ENCODE results near the gene ZNRD2. TPM values are rescaled to one million over a fixed set of nuclear protein-coding genes. Genes with fewer than 3 reads are reported as not detected.
A peak's percentile ranks its signal among the peaks of the same experiment; 100 is the strongest.

ZNRD2 gene
- total RNA-seq, 1 donor from 2014 or later = 32.2 TPM

DNA sequence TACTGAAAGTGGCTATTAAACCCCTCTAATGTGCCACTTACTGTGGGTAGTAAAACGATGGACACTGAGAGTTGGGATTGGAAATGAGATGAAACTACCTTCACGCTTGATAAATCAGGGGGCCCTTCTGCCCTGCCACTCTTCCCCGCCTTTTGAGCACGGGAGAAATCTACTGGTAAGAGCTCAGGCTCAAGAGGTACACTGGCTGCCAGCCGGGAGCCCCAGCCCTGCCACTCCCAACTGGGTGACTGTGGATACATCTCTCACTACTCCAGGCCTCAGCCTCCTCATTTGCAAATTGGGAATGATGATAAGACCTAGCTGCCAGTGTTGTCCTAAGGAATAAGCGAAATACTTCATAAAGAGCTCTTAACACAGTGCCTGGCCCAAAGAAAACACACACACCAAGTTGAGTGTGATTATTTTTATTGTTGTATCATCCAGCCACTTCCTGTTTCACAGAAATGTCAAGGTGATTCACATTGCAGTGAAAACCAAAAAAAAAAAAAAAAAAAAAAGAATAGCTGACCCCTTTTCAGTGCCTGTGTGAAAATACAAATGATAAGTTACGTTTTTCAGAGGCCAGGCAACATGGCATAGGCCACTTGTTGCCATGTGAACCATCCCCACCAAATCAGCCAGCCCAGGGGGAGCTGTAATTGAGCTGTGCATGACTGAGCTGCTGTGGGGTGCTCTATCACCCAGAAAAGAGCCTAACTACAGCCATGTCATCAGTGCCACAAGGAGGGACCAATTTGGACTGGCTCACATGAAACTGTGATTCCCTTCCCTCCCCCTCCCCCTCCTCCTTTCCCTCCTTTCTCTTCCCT, 4.4 kb upstream of the ZNRD2 start:
- TF ChIP-seq, protein P1, sequence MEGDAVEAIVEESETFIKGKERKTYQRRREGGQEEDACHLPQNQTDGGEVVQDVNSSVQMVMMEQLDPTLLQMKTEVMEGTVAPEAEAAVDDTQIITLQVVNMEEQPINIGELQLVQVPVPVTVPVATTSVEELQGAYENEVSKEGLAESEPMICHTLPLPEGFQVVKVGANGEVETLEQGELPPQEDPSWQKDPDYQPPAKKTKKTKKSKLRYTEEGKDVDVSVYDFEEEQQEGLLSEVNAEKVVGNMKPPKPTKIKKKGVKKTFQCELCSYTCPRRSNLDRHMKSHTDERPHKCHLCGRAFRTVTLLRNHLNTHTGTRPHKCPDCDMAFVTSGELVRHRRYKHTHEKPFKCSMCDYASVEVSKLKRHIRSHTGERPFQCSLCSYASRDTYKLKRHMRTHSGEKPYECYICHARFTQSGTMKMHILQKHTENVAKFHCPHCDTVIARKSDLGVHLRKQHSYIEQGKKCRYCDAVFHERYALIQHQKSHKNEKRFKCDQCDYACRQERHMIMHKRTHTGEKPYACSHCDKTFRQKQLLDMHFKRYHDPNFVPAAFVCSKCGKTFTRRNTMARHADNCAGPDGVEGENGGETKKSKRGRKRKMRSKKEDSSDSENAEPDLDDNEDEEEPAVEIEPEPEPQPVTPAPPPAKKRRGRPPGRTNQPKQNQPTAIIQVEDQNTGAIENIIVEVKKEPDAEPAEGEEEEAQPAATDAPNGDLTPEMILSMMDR (conservative IDR thresholded peaks at IDR 0.05) = no peak
- no peaks in the 10 kb centered on the region for H3K9me3 Mint-ChIP-seq
- H3K4me3 Mint-ChIP-seq = no peak overlapping the region
- H3K27me3 Mint-ChIP-seq = no peaks in the 10 kb centered on the region
- H3K36me3 Mint-ChIP-seq = peaks cover 6% of the 10 kb centered on the region
- no peak for DNase-seq (ENCODE audit: extremely low spot score, unreplicated experiment)
- H3K27ac Mint-ChIP-seq = no peak overlapping the region
- peaks cover 25% of the 10 kb centered on the region for H3K4me1 Mint-ChIP-seq (ENCODE audit: unreplicated experiment)

DNA sequence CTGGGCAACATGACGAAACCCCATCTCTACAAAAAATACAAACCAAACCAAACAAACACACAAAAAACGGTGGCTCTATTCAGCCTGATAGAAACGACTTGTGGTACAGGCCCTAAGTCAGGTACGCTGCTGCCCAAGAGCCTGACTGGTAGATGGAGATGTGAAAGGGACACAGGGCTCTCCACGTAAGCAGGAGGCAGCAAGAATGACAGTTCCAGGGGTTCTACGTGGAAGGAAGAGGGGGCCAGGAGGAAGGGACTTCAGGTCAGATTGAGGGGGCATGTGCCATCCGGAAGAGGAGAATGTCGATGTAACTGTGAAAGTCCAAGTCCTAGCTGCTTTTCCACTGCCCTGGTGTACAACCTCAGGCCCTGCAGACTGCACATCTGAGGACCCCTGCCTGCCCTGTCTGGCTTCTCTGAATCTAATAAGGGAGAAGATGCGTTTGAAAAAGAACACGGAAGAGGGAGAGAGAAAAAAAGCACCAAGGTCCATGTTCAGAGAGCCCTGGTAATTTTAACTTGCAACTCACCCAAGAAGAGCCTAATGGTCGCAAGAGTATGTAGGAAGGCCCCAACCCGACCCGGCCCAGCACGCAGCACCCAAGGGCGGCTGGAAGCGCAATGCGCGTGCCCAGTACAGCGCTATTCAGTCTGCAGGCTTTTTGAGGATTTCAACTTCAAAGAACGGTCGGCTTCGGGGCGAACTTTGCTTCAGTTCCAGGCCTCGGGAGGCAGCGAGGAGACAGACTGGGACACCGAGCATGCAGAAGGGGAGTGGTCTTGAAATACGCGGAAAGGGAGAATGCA, 909 bp upstream of the ZNRD2 start:
- peak overlapping the region; percentile 99 for H3K27ac Mint-ChIP-seq
- H3K9me3 Mint-ChIP-seq = no peaks in the 10 kb centered on the region
- peak overlapping the region; percentile 100 for H3K4me3 Mint-ChIP-seq
- TF ChIP-seq, protein P1 (conservative IDR thresholded peaks at IDR 0.05) = no peak
- H3K27me3 Mint-ChIP-seq = no peaks in the 10 kb centered on the region
- H3K4me1 Mint-ChIP-seq (ENCODE audit: unreplicated experiment) = peaks cover 28% of the 10 kb centered on the region
- H3K36me3 Mint-ChIP-seq = peaks cover 6% of the 10 kb centered on the region
- DNase-seq (ENCODE audit: extremely low spot score, unreplicated experiment) = no peak

DNA sequence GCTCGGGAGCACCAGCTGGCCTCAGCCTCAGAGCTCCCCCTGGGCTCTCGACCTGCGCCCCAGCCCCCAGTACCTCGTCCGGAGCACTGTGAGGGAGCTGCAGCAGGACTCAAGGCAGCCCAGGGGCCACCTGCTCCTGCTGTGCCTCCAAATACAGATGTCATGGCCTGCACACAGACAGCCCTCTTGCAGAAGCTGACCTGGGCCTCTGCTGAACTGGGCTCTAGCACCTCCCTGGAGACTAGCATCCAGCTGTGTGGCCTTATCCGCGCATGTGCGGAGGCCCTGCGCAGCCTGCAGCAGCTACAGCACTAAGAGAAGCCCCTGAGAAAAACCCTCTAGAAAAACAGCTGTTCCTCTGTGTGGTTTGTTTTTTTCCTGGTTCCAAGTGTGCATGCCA, 1.1 kb downstream of the ZNRD2 start:
- Mint-ChIP-seq H3K27me3 (peaks cover 10% of the 10 kb centered on the region), H3K36me3 (peaks cover 6% of the 10 kb centered on the region), H3K27ac (peak overlapping the region; percentile 96), H3K4me3 (peak overlapping the region; percentile 95), H3K9me3 (no peaks in the 10 kb centered on the region), H3K4me1 (ENCODE audit: unreplicated experiment) (peaks cover 37% of the 10 kb centered on the region)
- no peak for DNase-seq (ENCODE audit: extremely low spot score, unreplicated experiment)
- TF ChIP-seq, protein P1 (conservative IDR thresholded peaks at IDR 0.05) = no peak

DNA sequence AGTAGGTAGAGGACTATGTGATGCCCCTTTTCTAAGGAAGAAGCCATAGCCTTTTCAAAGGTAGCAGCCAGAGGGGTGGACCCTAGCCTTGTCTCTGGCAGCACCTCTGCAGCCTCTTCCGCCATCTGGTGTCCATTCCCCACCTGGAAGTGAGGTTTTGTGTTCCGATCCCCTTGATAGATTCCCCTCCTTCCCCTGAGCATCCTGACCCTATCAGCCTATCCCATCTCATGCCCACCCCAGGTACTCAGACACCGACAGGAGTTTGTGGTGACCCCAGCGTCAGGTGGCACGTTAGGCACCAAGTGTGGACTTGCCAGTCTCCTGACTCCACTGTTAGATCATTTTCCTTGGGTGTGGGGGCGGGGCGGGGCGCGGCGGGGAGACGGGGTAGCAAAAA, 1.7 kb downstream of the ZNRD2 start:
- no peak for DNase-seq (ENCODE audit: extremely low spot score, unreplicated experiment)

DNA sequence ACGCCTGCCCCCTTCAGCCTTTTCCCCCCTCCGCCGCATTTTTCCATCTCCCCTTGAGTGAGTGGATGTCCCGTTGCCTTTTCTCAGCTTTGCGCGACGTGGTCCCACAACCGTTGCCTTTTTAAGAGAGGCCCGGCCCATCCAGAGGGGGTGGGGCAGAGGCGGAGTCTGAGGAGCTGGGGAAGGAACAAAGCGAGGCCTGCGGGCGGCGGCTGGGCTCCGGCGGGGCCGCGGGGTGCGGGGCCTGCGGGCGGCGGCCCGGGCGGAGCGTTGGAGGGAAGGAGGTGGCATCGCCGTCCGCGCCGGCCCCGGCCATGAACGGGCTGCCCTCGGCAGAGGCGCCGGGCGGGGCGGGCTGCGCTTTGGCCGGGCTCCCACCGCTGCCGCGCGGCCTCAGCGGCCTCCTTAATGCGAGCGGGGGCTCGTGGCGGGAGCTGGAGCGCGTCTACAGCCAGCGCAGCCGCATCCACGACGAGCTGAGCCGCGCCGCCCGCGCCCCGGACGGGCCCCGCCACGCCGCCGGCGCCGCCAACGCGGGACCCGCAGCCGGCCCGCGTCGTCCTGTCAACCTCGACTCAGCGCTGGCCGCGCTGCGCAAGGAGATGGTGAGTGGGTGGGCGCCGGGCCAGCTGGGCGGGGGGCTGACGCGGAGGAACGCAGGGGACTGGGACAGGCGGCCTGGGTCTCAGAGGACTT, 2.2 kb downstream of the ZNRD2 start, which contains the start of gene FAM89B:
Gene FAM89B, plus strand, starts transcription at position 183 of the 696 bp plus-strand sequence. Its CDS starts 132 bp downstream, at position 315.
- Mint-ChIP-seq H3K9me3 (no peaks in the 10 kb centered on the region), H3K36me3 (peaks cover 6% of the 10 kb centered on the region), H3K4me1 (ENCODE audit: unreplicated experiment) (peaks cover 37% of the 10 kb centered on the region), H3K27me3 (peaks cover 14% of the 10 kb centered on the region), H3K4me3 (peak within 1 kb of the TSS; percentile 95), H3K27ac (peak within 1 kb of the TSS; percentile 96)
- DNase-seq (ENCODE audit: extremely low spot score, unreplicated experiment) = peak; percentile 88
- TF ChIP-seq, protein P1 (conservative IDR thresholded peaks at IDR 0.05) = no peak

More for the DNA sequence above, 1.7 kb downstream of the ZNRD2 start:
- no peaks in the 10 kb centered on the region for H3K9me3 Mint-ChIP-seq
- TF ChIP-seq, protein P1 (conservative IDR thresholded peaks at IDR 0.05) = peak; percentile 49
- peak overlapping the region; percentile 95 for H3K4me3 Mint-ChIP-seq
- peaks cover 14% of the 10 kb centered on the region for H3K27me3 Mint-ChIP-seq
- peaks cover 37% of the 10 kb centered on the region for H3K4me1 Mint-ChIP-seq (ENCODE audit: unreplicated experiment)
- H3K27ac Mint-ChIP-seq = peak overlapping the region; percentile 96
- peaks cover 6% of the 10 kb centered on the region for H3K36me3 Mint-ChIP-seq

Data from type B pancreatic cell (in vitro differentiated cells).